Measurements from ENCODE around the gene HHAT.

GRCh38 chr1:210361665-210362064 lies 33.0 kb downstream of the HHAT start:
- TF ChIP-seq EED (CRISPR knock-in tag; IDR thresholded peaks at IDR 0.05) (no peak), ZBTB39 (CRISPR knock-in tag; IDR thresholded peaks at IDR 0.05) (no peak), SKI (IDR thresholded peaks at IDR 0.05; ENCODE audit: partially characterized antibody) (no peak)
